ENCODE data around the gene GARNL3.

DNA sequence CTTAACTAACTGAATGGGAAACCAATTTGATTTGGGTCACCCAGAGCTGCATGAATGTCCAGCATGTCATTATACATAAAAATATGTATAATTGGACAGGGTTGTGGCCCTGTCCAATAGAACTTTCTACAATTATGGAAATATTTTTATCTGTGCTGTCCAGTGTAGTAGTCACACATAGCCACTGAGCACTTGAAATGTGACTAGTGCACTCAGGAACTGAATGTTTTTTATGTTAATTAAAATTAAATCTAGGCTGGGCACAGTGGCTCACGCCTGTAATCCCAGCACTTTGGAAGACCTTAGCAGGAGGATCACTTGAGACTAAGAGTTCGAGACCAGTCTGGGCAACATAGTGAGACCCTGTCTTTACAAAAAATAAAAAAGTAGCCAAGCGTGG is 18.6 kb downstream of the GARNL3 start:
- TF ChIP-seq EZH2 (IDR thresholded peaks at IDR 0.05; ENCODE audit: low read length, unreplicated experiment): no peak
- TF ChIP-seq, protein P1, sequence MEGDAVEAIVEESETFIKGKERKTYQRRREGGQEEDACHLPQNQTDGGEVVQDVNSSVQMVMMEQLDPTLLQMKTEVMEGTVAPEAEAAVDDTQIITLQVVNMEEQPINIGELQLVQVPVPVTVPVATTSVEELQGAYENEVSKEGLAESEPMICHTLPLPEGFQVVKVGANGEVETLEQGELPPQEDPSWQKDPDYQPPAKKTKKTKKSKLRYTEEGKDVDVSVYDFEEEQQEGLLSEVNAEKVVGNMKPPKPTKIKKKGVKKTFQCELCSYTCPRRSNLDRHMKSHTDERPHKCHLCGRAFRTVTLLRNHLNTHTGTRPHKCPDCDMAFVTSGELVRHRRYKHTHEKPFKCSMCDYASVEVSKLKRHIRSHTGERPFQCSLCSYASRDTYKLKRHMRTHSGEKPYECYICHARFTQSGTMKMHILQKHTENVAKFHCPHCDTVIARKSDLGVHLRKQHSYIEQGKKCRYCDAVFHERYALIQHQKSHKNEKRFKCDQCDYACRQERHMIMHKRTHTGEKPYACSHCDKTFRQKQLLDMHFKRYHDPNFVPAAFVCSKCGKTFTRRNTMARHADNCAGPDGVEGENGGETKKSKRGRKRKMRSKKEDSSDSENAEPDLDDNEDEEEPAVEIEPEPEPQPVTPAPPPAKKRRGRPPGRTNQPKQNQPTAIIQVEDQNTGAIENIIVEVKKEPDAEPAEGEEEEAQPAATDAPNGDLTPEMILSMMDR (conservative IDR thresholded peaks at IDR 0.05; ENCODE audit: low read depth, low read length): no peak

Measured in PC-3 (cell line).